DOHH2 (cell line): Measurements from ENCODE around the gene ZNF747.

Source experiments
- H3F3A ChIP-seq: fragments of 200-600 bp; sonication (generic), shearing (Covaris generic); 2 replicates; pipeline ENCODE4 v1.6.0; 2016; ENCODE audit warnings: antibody characterized with exemption, mild to moderate bottlenecking; ENCODE audit not compliant: control insufficient read depth, insufficient read depth
- H3K27ac ChIP-seq: fragments of 200-600 bp; sonication (generic); 2 replicates; pipeline ENCODE4 v1.5.1; 2014; ENCODE audit warnings: low read depth, mild to moderate bottlenecking, low read length, moderate library complexity
- H3K27me3 ChIP-seq: fragments of 200-600 bp; sonication (generic); 2 replicates; pipeline ENCODE4 v1.6.1; 2014; ENCODE audit warnings: mild to moderate bottlenecking, low read length, mixed read lengths; ENCODE audit not compliant: control insufficient read depth
- H3K36me3 ChIP-seq: fragments of 200-600 bp; sonication (generic); 2 replicates; pipeline ENCODE4 v1.6.1; 2014; ENCODE audit warnings: mild to moderate bottlenecking, low read length, moderate library complexity, mixed read lengths; ENCODE audit not compliant: control insufficient read depth
- H3K4me1 ChIP-seq: fragments of 200-600 bp; sonication (generic); 2 replicates; pipeline ENCODE4 v1.6.1; 2014; ENCODE audit warnings: mild to moderate bottlenecking, low read length, mixed read lengths; ENCODE audit not compliant: control insufficient read depth
- H3K4me2 ChIP-seq: fragments of 200-600 bp; sonication (generic); 2 replicates; pipeline ENCODE4 v1.6.0; 2014; ENCODE audit warnings: mild to moderate bottlenecking, low read length, moderate library complexity
- H3K4me3 ChIP-seq: fragments of 200-600 bp; sonication (generic); 2 replicates; pipeline ENCODE4 v1.5.1; 2014; ENCODE audit warnings: mild to moderate bottlenecking, low read length, mixed read lengths
- H3K79me2 ChIP-seq: fragments of 200-600 bp; sonication (generic); 2 replicates; pipeline ENCODE4 v1.6.1; 2014; ENCODE audit warnings: mild to moderate bottlenecking, low read length, mixed read lengths; ENCODE audit not compliant: control insufficient read depth
- H3K9me2 ChIP-seq: fragments of 200-600 bp; sonication (generic); replicated peaks from 2 replicates; pipeline ENCODE4 v1.6.1; 2014; ENCODE audit warnings: mild to moderate bottlenecking, low read length, mixed read lengths; ENCODE audit not compliant: control insufficient read depth
- H3K9me3 ChIP-seq: fragments of 200-600 bp; sonication (generic); 2 replicates; pipeline ENCODE4 v1.6.1; 2014; ENCODE audit warnings: antibody characterized with exemption, low read length, mixed read lengths; ENCODE audit not compliant: control insufficient read depth, insufficient read depth
- H4K20me1 ChIP-seq: fragments of 200-600 bp; sonication (generic); 2 replicates; pipeline ENCODE4 v1.6.0; 2014; ENCODE audit warnings: low read depth, mild to moderate bottlenecking, antibody characterized with exemption, low read length, moderate library complexity; ENCODE audit not compliant: control insufficient read depth, insufficient read depth
- CTCF ChIP-seq: fragments of 200-600 bp; sonication (generic); IDR thresholded peaks from one replicate; pipeline ENCODE4 v1.5.1; 2014; ENCODE audit warnings: antibody characterized with exemption, mild to moderate bottlenecking, low read depth, low read length; ENCODE audit not compliant: poor library complexity, severe bottlenecking
- EZH2phosphoT487 ChIP-seq: fragments of 200-600 bp; sonication (generic); IDR thresholded peaks from 2 replicates; pipeline ENCODE4 v1.6.1; 2017; ENCODE audit warnings: borderline replicate concordance, mild to moderate bottlenecking, antibody characterized with exemption, low read length, moderate library complexity, mixed read lengths

ZNF747 gene

DNA sequence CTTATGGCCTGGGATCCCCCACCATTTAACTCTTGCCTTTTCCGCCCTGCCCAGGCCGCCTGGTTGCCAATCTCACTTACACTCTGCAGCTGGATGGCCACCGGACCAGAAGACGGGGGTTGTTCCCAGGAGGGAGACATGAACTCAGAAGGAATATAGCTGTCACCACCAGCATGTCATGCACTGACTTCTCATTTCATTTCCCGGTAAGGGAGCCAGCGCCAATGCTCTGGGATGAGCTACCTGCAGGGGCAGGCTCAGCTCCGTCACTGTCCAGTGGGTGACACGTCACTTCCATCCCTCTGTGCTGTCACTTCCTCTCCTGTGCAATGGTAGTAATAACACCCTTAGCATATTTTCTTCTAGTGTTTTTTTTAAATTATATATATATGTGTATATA, 35.4 kb downstream of the ZNF747 start:
- H3K79me2 ChIP-seq = no peaks in the 10 kb centered on the region; the same call in none of the 2 replicates
- no peak overlapping the region for H3K4me2 ChIP-seq
- H3K4me3 ChIP-seq = no peak overlapping the region
- no peak overlapping the region for H3K27ac ChIP-seq
- H3K4me1 ChIP-seq = no peaks in the 10 kb centered on the region
- peaks cover 68% of the 10 kb centered on the region for H3K36me3 ChIP-seq
- no peaks in the 10 kb centered on the region for H4K20me1 ChIP-seq
- no peaks in the 10 kb centered on the region for H3K9me2 ChIP-seq
- TF ChIP-seq CTCF (no peak), EZH2phosphoT487 (no peak)
- no peaks in the 10 kb centered on the region for H3F3A ChIP-seq
- H3K9me3 ChIP-seq = no peaks in the 10 kb centered on the region
- H3K27me3 ChIP-seq = no peaks in the 10 kb centered on the region

- Histone ChIP-seq H3K4me1 (no peaks in the 10 kb centered on the region), H3K9me2 (no peaks in the 10 kb centered on the region), H3K27ac (no peak overlapping the region), H3K9me3 (no peaks in the 10 kb centered on the region), H3K4me3 (no peak overlapping the region), H3F3A (peaks cover 5% of the 10 kb centered on the region; the same call in 1 of the 2 replicates), H3K4me2 (no peak overlapping the region), H3K79me2 (peaks cover 4% of the 10 kb centered on the region; the same call in 1 of the 2 replicates), H3K36me3 (peaks cover 80% of the 10 kb centered on the region), H4K20me1 (no peaks in the 10 kb centered on the region), H3K27me3 (no peaks in the 10 kb centered on the region)
- TF ChIP-seq CTCF (no peak), EZH2phosphoT487 (no peak)
These were observed 39.9 kb downstream of the ZNF747 start for GRCh38 chr16:30494709-30495108.

DNA sequence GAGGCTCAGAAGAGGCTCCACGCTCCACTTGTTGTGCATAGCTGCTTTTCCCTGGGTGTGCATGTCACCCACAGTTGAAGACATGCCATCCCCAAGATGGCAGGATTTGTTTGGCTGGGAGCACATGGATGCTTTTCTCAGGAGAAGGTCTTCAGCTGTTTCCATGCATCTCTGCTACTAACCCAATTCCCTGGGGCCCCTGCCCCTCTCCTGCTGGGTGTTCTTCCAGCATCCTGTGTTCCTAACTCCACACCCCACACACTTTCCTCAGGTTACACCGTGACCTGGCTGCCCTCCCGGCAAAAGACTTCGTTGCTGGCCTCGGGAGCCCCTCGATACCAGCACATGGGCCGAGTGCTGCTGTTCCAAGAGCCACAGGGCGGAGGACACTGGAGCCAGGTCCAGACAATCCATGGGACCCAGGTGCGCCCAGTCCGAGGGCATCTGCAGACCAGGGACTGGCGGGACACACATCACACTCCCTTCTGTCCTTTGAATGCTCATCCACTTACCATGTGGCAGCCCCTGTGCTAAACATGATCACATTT, 40.6 kb downstream of the ZNF747 start:
- Histone ChIP-seq H3K27me3 (no peaks in the 10 kb centered on the region), H3K79me2 (peaks cover 4% of the 10 kb centered on the region; the same call in 1 of the 2 replicates), H3K4me3 (no peak overlapping the region), H3K4me2 (no peak overlapping the region), H3K36me3 (peaks cover 83% of the 10 kb centered on the region), H3K4me1 (no peaks in the 10 kb centered on the region), H4K20me1 (no peaks in the 10 kb centered on the region), H3K9me2 (no peaks in the 10 kb centered on the region), H3K27ac (no peak overlapping the region), H3K9me3 (no peaks in the 10 kb centered on the region), H3F3A (peaks cover 5% of the 10 kb centered on the region; the same call in 1 of the 2 replicates)
- TF ChIP-seq EZH2phosphoT487 (no peak), CTCF (no peak)
